HEK293T (cell line): ENCODE results near the gene PI16.
"Not testable (repeated sequence)": the region's sequence is repeated elsewhere in the genome, so short reads cannot be mapped to it uniquely, and the experiment has no call there.

Experiments
- CTCF ChIA-PET: fragments of 350-600 bp; formaldehyde crosslinking; extraction: SDS; loops from one replicate; lab custom pipeline; 2021; ENCODE audit warnings: antibody characterized with exemption, inconsistent platforms; lab: Yijun Ruan, JAX
- POLR2A ChIA-PET: fragments of 350-600 bp; formaldehyde crosslinking; extraction: SDS; loops from one replicate; lab custom pipeline; 2020; ENCODE audit warnings: antibody characterized with exemption, inconsistent platforms; lab: Yijun Ruan, JAX
- DNase-seq: peaks from one replicate; pipeline ENCODE4 v3.0.0; 2012; ENCODE audit warnings: mixed read lengths; ENCODE audit errors: extremely low spot score
- ARNT ChIP-seq: fragments of 450-650 bp; IDR thresholded peaks from 2 replicates; pipeline ENCODE4 v1.6.1; 2017; ENCODE audit warnings: mild to moderate bottlenecking
- BHLHE40 ChIP-seq: fragments of 450-650 bp; IDR thresholded peaks from 2 replicates; pipeline ENCODE4 v1.6.1; 2016; ENCODE audit warnings: mild to moderate bottlenecking, moderate library complexity, borderline replicate concordance
- CTBP1 ChIP-seq: fragments of 450-650 bp; IDR thresholded peaks from 2 replicates; pipeline ENCODE4 v1.6.1; 2016; ENCODE audit warnings: borderline replicate concordance
- ELF4 ChIP-seq: fragments of 450-650 bp; IDR thresholded peaks from 2 replicates; pipeline ENCODE4 v1.6.1; 2017; ENCODE audit warnings: antibody characterized with exemption
- FOXA1 ChIP-seq: fragments of 450-650 bp; IDR thresholded peaks from 2 replicates; pipeline ENCODE4 v1.6.1; 2016; ENCODE audit warnings: mild to moderate bottlenecking
- FOXK2 ChIP-seq: fragments of 450-650 bp; IDR thresholded peaks from 2 replicates; pipeline ENCODE4 v1.6.1; 2016; ENCODE audit warnings: mild to moderate bottlenecking
- FOXM1 ChIP-seq: fragments of 450-650 bp; IDR thresholded peaks from 2 replicates; pipeline ENCODE4 v1.6.1; 2017; ENCODE audit warnings: mild to moderate bottlenecking, borderline replicate concordance
- HDGF ChIP-seq: fragments of 450-650 bp; IDR thresholded peaks from 2 replicates; pipeline ENCODE4 v1.6.1; 2017; ENCODE audit warnings: antibody characterized with exemption, borderline replicate concordance
- L3MBTL2 ChIP-seq: fragments of 450-650 bp; conservative IDR thresholded peaks from 2 replicates; pipeline ENCODE4 v1.6.1; 2016; ENCODE audit warnings: mild to moderate bottlenecking
- LEF1 ChIP-seq: fragments of 450-650 bp; IDR thresholded peaks from 2 replicates; pipeline ENCODE4 v1.6.1; 2017; ENCODE audit warnings: mild to moderate bottlenecking, borderline replicate concordance
- NFRKB ChIP-seq: fragments of 450-650 bp; IDR thresholded peaks from 2 replicates; pipeline ENCODE4 v1.6.1; 2016; ENCODE audit warnings: mild to moderate bottlenecking, moderate library complexity
- PKNOX1 ChIP-seq: fragments of 450-650 bp; IDR thresholded peaks from 2 replicates; pipeline ENCODE4 v1.6.1; 2016
- SP1 ChIP-seq: fragments of 450-650 bp; IDR thresholded peaks from 2 replicates; pipeline ENCODE4 v1.6.1; 2017
- SUZ12 ChIP-seq: fragments of 450-650 bp; IDR thresholded peaks from 2 replicates; pipeline ENCODE4 v1.6.1; 2016; ENCODE audit warnings: mild to moderate bottlenecking
- TARDBP ChIP-seq: fragments of 450-650 bp; IDR thresholded peaks from 2 replicates; pipeline ENCODE4 v1.6.1; 2016
- ZNF384 ChIP-seq: fragments of 450-650 bp; IDR thresholded peaks from 2 replicates; pipeline ENCODE4 v1.6.1; 2016

The PI16 gene

GRCh38 chr6:36933519-36933918, 21.0 kb upstream of the PI16 start:
- CTCF ChIA-PET: no interaction called here
- POLR2A ChIA-PET: no interaction called here
- TF ChIP-seq HDGF (no peak), FOXA1 (no peak), ARNT (no peak), SUZ12 (no peak), LEF1 (no peak), NFRKB (no peak), PKNOX1 (no peak), TARDBP (no peak), ZNF384 (no peak), FOXM1 (no peak), L3MBTL2 (no peak), ELF4 (no peak), FOXK2 (no peak), SP1 (no peak), CTBP1 (no peak), BHLHE40 (no peak)
- DNase-seq: no peak

- no peak for DNase-seq
- ChIA-PET POLR2A (no interaction called here), CTCF (no interaction called here)
- TF ChIP-seq L3MBTL2: no peak
- no peak for TF ChIP-seq ARNT
- TF ChIP-seq FOXA1: no peak
- no peak for TF ChIP-seq FOXM1
- TF ChIP-seq CTBP1: no peak
- no peak for TF ChIP-seq ELF4
- no peak for TF ChIP-seq SUZ12
- TF ChIP-seq FOXK2: no peak
- TF ChIP-seq ZNF384: no peak
- TF ChIP-seq LEF1: no peak
- no peak for TF ChIP-seq SP1
- no peak for TF ChIP-seq TARDBP
- TF ChIP-seq HDGF: no peak
- no peak for TF ChIP-seq NFRKB
Observed at GRCh38 chr6:36934901-36935300, 19.6 kb upstream of the PI16 start.

- POLR2A ChIA-PET: no interaction called here
- CTCF ChIA-PET: interaction anchor here (0.6 kb wide), 1 partner anchor 84 kb away, joined by 5 read pairs; no protein-coding TSS in a partner anchor
- TF ChIP-seq ELF4 (no peak), NFRKB (no peak), PKNOX1 (no peak), TARDBP (no peak), FOXK2 (no peak), CTBP1 (no peak), SP1 (no peak), FOXM1 (no peak)
- DNase-seq: no peak
Observed at GRCh38 chr6:36936824-36937223, 17.7 kb upstream of the PI16 start.

- no peak for TF ChIP-seq BHLHE40
- no peak for TF ChIP-seq TARDBP
- TF ChIP-seq NFRKB: no peak
- TF ChIP-seq ARNT: no peak
- no peak for TF ChIP-seq FOXA1
- no peak for TF ChIP-seq LEF1
- no peak for TF ChIP-seq HDGF
- TF ChIP-seq ZNF384: no peak
- no peak for TF ChIP-seq SUZ12
- no peak for TF ChIP-seq FOXK2
- TF ChIP-seq CTBP1: no peak
- no peak for TF ChIP-seq FOXM1
- TF ChIP-seq L3MBTL2: no peak
- no peak for TF ChIP-seq SP1
- TF ChIP-seq PKNOX1: no peak
- TF ChIP-seq ELF4: no peak
- CTCF ChIA-PET: no interaction called here
- POLR2A ChIA-PET: no interaction called here
- DNase-seq: no peak
Observed at GRCh38 chr6:36937896-36938295, 16.6 kb upstream of the PI16 start.

- ChIA-PET POLR2A (no interaction called here), CTCF (no interaction called here)
- DNase-seq: no peak
- no peak for TF ChIP-seq ELF4
- no peak for TF ChIP-seq PKNOX1
- no peak for TF ChIP-seq ARNT
- no peak for TF ChIP-seq HDGF
- no peak for TF ChIP-seq FOXA1
- no peak for TF ChIP-seq CTBP1
- TF ChIP-seq ZNF384: no peak
- no peak for TF ChIP-seq LEF1
- TF ChIP-seq L3MBTL2: no peak
- no peak for TF ChIP-seq FOXM1
Observed at GRCh38 chr6:36938536-36938935, 16.0 kb upstream of the PI16 start.

GRCh38 chr6:36939005-36939404, 15.5 kb upstream of the PI16 start:
- DNase-seq, CTCF ChIA-PET, POLR2A ChIA-PET: not testable (repeated sequence)
